ENCODE data around the gene CLCNKA.
"Not testable (repeated sequence)": the region's sequence is repeated elsewhere in the genome, so short reads cannot be mapped to it uniquely, and the experiment has no call there.

Gene CLCNKA

DNA sequence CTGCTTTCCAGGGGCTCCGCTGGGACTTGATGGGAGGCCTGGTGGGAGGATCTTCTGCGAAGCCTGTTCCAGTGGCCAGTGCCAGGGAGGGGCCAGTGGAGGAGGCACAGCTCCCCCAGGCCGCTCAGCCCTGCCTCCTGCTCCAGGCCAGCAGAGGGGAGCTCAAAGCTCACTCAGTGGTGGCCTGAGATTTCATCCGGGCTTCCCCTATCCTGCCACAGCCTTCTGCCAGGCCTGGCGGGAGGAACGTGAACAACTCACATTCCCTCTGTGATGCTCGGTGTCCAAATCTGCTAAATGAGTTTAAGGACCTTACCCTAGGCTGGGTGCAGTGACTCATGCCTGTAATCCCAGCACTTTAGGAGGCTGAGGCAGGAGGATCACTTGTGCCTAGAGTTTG is 25.0 kb downstream of the CLCNKA start:
- no peak for DNase-seq

DNA sequence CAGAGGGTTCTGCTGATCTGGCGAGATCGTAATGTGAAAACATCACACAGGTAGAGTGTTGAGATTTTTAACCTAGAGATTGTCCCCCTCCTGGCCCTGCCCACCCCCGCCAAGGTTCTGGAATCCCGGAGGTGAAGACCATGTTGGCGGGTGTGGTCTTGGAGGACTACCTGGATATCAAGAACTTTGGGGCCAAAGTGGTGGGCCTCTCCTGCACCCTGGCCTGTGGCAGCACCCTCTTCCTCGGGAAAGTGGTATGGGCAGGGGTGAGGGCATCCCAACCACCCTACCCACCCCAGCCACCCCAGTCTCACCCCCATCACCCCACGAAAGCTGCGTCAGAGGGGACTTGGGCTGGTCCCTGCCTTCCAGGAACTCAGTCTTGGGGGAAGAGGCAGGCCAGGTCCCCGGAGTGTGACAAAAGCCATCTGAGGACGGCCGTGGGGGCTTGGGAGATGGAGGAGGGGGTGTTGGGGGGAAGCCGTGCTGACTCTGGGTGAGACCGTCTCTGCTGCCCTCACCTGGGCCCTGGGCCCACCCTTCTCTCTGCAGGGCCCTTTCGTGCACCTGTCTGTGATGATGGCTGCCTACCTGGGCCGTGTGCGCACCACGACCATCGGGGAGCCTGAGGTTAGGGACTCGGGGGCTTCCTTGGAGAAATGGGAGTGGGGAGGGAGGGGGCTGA is 26.1 kb downstream of the CLCNKA start:
- no peak for DNase-seq

DNA sequence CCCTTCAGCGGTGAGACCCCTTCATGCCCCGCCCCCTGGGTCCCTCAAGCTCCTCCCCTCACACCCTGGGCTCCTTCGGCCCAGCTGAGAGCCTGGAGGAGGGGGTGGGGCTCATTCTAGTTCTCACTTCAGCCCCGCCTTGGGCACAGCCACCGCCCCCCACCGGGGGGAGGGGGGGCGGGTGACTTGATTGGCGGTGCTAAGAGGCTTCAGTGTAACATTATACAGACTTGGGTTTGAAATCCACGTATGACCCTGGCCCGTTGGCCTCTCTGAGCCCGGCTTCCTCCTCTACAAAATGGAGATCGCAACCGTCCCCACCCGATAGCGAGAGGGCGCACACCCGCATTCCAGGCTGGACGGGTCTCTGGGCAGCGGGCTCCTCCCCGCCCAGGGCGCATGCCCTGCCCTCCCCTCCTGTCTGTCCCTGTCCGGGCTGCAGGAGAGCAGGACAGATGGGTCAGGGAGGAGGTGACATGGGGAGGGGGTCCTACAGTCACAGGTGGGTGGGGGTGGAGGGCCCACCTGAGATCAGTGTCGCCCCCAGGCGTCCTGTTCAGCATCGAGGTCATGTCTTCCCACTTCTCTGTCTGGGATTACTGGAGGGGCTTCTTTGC is 26.8 kb downstream of the CLCNKA start:
- peak; percentile 86 for DNase-seq

DNA sequence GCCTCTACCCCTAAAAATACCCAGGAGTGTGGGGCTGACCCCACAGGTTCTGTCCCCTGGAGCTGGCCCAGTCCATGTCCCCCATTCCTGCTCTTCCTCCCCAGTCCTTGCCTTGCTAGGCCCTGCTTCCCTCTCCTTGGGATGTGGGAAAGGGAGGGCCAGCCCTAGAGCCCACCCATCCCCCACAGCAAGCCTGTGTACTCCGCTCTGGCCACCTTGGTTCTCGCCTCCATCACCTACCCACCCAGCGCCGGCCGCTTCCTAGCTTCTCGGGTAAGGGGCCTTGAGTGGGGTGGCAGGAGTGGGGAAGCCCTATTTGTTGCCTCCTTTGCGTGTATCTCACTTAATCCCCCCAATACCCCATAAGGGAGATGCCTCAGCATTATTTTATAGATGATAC is 28.5 kb downstream of the CLCNKA start:
- DNase-seq: no peak

DNA sequence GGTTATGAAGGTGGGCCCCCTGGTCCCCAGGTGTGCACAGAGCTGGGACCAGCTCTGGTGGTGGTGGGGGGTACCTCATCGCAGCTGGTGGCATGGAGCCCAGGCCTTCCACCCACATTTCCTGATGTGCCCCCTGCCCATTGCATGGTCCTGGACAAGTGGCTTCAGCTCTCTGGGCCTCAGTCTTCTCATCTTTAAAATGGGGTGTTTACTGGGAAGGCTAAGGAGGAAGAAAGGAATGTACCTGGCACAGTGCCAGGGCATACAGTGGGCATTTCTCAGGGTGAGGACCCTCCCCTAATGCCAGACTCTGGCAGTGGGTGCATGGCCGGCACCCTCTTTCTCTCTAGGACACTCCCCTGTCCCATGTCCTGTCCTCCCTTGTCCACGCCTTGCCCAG is 29.2 kb downstream of the CLCNKA start:
- no peak for DNase-seq

DNA sequence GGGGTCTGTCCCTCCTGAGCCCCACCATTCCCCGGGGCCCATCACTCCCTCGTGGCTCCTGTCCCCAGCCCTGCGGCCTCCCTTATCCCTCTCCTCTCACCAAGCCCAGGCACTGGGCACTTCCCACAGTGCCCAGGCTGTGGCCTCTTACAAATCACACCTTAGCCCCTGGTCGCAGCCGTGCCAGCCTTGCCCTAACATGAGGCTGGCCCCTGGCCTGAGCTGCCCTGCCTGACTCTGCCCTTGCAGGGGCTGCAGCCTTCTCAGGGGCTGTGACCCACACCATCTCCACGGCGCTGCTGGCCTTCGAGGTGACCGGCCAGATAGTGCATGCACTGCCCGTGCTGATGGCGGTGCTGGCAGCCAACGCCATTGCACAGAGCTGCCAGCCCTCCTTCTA is 30.1 kb downstream of the CLCNKA start:
- DNase-seq: not testable (repeated sequence)

DNA sequence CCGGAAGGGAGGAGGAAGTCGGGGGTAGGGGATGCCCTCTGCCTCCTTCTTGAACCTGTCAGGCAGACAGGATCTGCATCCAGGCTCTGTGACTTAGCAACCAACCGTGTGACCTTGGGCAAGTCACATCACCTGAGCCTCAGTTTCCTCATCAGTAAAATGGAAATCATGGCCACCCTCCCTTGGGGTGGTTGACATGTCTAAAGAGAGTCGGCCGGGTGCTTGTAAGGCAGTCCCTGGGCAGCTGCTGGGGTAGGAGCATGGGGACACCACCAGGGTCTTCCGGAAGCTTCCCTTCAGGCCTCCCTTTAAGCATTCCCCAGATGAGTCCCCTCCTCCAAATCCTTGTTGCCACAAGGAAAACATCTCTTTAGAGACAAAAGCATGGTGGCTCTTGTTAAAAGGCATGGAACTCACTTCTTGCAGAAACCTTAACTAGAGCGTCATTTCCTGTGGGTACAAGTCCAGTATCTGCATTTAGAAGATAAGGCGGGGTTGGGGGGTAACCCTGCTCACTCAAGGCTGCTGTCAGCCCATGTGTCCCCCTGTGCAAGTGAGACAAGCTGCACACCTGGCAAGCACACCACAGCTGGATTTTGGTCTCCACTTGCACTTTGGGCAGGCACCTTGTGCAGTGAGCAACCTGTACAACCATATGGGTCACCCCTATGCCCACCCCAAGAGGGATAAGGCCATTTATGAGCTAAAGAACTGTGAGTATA is 32.1 kb downstream of the CLCNKA start:
- DNase-seq: no peak

DNA sequence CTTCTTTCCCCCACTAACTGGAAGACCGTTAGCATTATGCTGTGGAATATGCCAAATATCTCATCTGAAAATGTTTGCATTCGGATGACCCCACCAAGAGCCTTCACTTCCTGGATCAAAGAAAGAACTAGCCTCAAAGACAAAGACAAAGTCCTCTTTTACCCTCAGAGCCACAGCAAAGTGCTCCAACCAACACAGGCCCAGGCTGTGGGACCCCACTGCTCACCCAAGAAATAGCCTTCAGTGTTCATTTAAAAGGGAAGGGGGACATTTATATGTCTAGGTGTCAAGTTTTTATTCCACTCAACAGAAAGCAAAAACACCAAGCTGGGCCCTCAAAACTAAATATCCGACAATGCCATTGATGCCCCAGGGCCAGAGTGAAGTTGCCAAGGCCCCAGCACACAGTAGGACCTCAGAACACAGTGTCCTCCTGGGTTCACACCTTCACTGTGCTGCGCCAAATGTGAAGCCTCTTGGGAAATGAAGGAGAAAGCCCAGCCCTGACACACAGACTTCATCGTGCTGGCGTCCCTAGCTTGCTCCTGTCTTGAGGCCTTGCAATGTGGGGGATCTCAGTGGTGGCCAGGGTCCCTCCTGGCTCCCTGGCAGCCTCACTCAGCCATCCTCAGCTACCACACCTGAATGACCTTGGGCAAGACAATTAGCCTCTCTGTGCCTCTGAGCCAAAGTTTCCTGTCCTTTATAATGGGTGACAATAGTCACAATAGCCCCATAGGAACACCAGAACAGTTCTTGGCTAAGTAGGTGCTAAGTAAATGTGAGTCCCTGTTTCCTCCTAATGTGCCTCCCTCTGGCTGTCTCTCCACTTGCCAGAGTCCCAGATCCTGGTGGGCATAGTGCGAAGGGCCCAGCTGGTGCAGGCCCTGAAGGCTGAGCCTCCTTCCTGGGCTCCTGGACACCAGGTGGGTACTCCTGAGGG is 33.0 kb downstream of the CLCNKA start:
- no peak for DNase-seq

DNA sequence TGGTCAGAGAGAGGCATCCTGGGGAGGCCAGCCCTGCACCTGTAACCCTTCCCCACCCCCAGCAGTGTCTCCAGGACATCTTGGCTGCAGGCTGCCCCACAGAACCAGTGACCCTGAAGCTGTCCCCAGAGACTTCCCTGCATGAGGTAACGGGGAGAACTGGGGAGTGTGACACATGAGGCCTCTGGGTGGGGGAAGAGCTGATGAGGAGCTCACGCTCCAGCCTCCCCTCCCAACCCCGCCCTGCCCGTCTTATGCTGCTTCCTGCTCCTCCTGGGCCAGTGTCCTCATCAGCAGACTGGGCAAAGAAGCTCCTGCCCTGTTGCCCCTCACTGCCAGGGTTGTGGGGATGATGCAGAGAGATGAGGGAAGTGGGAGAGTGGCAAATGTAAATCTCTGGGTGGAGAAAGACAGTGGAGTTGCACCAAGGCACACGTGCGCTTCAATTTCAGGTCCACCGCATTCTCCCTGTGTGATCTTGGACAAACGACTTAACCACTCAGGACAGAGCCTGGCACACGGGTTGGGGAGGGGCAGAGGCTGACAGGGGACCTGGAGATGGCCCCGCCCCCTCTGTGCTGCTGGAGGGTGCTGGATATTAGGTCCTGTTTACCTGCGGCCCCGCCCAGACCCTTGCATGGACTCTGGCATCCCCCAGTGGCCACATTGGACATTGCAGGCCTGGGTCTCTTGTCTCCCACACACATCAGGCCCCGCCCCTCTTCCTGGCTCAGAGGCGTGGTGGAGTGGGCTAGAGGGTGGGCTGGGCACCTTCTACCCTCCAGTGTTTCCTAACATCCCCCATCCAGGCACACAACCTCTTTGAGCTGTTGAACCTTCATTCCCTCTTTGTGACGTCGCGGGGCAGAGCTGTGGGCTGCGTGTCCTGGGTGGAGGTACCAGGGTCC is 34.0 kb downstream of the CLCNKA start:
- DNase-seq: peak; percentile 91

DNA sequence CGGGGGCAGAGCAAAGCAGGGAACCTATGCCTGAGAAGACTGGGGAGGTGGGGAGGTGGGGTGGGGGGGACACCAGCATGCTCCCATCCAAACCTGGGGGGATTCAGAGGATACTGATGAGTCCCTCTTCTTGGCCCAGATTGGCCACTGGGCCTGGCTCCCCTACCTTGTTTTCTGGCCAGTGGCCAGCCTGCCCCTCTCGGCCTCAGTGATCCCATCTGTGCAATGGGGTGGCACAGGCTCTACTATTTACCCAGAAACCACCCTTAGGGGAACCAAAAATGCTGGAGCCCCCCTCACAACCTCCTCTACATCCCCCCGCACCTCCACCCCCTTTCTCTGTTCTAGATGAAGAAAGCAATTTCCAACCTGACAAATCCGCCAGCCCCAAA is 34.7 kb downstream of the CLCNKA start:
- DNase-seq: not testable (repeated sequence)

DNA sequence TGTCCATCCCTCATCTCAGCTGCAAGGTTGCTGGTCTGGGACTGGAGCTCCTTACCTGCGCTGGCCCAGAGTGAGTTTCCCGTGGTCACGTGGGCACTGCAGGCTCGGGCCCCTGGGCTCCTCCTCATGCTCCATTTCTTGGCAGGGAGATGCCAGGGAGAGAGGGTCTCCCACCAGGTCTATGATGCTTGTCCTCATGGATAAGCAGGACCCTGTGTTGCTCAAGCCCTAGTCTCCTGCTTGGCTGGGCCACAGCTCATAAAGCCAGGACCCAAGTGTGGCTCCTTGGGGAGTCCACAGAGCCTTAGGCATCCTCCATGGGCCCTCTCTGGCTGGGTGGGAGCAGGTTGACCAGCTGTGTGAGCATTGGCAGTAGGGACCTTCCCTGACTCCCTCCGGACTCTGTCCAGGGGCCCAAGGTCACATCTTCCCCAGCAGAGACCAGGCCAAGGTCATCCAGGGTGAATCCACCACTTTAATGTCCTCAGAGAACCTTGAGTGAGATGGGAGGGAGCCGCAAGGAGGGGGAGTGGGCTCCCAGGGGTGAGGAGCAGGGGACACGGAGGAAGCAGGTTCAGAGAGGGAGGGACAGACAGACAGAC is 35.6 kb downstream of the CLCNKA start:
- not testable (repeated sequence) for DNase-seq

DNA sequence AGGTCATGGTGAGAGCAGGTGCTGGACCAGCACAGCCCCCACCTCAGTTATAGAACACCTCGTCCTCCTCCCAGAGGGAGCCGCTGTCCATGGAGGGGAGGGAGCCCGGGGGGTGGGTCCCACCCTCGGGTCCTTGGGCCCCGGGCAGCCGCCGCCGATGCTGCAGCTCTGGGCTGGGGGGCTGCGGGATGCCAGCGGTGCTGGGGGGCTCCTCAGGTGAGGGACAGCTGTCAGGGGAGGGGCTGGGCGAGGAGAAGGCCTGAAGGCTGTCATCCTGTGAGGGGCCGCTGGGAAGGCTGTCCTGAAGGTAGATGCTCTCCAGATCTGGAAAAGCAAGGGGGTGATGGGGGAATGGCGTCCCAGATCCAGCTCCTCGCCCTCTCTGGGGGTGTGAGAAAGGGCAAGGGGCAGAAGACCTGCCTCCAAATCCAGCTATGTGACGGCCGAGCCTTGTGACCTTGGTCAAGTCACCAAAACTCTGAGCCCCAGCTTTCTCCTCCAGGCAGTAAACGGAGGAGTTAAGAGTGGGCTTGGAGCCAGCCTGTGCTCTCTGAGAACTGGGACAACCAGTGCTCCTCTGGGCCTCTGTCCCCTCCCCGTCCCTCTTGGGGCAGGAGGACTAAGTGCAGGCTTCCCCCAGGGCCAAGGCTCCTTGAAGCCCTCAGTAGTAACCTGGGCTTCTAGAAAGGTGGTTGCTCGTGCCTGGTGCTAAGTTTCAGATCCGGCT is 36.7 kb downstream of the CLCNKA start:
- not testable (repeated sequence) for DNase-seq

DNA sequence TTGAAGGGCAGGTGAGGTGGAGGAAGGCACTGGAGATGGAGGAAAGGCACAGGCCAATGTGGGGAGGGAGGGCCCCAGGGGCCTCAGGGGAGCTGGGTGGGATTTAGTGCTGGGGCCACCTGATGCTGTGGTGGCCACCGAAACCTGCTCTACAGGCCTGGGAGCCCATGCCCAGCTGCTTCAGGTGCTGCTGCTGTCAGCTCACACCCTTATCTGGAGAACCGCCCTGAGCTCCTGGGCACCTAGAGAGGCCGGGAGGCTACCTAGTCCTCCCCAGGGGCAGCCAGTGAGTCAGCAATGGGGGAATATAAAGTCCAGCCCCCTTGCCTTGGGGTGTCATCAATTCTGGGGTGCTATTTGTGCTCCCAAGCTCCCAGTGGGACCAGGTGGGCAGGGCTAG is 39.4 kb downstream of the CLCNKA start:
- DNase-seq: no peak

DNA sequence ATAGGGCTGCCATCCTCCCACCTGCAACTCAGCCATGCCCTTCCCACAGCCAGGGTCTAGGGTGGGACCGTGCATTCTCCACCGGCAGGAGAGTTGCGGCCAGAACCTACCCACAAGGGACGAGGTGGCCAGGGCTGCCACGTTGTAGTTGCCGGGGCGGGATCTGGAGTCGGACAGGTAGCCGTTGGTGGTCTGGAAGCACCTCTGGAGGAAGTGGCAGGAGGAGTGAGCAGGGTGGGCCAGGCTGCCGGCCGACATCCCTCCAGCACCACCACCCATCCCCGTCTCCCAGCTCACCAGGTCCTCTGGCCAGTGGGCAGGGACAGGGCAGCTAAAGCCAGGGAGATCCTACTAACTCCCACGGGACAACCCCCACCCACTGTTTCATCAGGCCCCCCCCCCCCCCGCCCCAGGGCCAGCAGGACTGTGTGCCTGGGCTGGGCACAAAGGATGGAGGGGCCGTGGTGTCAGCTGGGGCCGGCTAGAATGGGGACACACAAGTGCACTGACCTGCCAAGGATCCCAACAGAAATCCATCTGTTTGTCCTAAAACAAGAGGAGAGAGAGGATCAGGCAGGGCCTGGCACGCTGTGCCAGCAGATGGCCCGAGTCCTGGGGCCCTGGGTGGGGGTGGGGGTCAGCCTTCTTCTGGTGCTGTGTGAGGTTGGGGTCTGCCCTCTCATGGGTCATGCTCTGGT is 40.3 kb downstream of the CLCNKA start:
- not testable (repeated sequence) for DNase-seq

DNA sequence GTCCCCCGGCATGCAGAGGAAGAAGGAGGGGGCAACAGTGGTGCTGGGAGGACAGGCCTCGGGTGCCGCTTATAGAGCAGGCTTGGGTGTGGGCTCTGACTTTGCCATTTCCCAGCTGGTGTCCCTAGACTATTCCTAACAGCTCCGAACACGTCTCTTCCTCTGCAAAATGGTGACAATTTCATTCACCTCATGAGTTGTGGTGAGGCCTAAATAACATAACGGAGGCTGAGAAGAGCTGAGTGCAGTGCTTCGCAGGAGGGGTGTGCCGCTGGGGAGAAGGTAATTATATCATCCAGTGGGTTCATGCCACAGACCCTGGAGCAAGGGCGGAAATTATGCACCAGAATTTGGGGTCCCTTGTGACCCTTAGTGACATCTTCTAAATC is 40.8 kb downstream of the CLCNKA start:
- DNase-seq: not testable (repeated sequence)

DNA sequence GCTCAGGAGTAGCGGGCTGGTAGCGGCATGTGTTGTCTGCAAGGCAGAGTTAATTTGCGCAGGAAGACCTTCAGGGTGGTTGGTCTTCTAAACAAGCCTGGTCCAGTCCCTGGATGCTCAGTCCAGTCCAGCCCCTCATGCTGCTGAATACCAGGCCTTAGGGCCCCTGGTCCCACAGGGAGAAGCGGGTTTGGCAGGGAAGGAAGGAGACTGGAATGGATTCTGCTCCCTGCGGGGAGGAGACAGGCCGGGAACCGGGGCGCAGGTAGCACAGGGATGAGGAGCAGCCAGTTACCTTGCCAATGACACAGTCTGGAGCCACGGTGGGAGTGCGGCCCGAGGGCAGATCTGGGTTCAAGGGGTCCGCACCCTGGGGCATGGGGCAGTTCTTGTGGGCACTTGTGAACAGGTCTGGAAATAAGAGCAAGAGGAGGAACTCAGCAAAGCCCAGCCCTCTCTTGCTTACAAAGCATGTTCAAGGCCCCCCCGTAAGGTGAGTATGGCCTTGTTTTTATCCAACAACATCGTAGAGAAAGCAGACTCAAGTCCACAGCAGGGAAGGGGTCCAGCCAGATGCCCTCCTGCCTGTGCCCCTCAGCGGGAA is 41.5 kb downstream of the CLCNKA start:
- DNase-seq: no peak

DNA sequence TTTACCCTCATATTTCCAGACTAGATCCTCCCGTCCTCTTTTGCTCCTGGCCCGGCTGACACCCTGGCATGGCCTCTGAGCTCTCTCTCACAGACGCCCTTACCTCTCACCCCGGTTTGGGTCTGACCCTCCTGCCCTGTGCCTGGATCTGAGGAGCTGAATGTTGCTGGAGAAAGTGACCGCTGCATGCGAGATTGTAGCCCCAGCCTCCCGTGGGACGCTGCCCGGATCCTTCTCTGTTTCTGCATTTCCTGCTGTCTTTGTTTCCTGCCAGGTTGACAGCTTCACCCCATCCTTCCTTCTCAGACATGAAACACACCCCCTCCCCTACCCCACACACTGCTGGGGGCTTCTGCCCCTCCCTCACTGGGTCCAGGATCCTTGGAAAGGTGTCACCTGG is 42.1 kb downstream of the CLCNKA start:
- DNase-seq: no peak

DNA sequence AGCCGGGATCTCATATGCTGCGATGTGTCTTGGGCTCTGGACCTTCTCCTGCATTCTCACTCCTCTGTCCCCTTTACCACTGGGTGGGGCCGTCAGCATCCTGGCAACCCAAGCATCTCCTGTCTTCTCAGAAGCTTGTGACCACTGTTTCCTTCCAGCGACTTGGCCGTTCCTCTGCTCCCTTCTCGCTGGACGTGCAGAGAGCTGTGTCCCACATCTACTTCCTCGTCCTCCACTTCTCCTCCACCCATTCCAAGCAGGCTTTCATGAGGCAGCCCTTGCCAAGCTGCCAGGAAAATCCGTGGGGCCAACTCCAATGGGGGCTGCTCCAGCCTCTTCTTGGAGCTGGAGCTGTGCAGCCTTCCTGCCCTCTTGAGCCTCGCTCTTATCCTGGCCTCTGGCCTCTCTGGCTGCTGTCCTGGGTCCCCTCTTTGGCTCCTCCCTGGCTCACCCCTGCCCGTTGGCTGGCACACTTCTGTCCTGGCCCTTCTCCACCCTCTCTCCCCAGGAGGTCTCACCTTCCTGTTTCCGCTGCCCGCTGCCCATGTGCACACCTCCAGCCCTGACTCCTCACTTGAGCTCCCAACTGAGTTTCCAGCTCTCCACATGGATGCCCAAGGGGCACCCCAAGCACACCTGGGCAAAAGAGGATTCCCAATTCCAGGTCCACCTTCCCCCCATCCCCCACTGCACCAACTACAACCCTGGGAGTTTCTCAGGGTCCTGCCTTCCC is 42.9 kb downstream of the CLCNKA start:
- DNase-seq: no peak

DNA sequence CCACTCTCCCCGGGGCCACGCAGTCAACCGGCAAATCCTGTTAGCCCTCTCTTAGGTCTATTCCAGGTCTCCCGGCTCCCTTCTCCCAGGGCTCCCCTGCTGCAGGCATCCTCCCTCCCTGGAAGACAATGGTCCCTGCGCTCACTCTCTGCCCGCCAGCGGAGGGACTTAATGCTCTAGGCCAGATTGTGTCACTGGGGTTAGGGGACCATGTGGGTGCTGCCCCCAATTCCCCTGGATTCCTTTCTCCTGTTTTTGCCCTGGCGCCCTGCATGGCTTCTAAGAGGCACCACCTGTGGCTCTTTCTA is 43.4 kb downstream of the CLCNKA start:
- no peak for DNase-seq

Measured in NCI-H1105 (cell line).